ENCODE data around the gene TRIM39. TPM values are rescaled to one million over a fixed set of nuclear protein-coding genes. Genes with fewer than 3 reads are reported as not detected.

TRIM39 gene
- total and polyA plus RNA-seq, 2 of the 4 experiments (the other 2 are of a cell fraction): 7.5 to 10.0 TPM

DNA sequence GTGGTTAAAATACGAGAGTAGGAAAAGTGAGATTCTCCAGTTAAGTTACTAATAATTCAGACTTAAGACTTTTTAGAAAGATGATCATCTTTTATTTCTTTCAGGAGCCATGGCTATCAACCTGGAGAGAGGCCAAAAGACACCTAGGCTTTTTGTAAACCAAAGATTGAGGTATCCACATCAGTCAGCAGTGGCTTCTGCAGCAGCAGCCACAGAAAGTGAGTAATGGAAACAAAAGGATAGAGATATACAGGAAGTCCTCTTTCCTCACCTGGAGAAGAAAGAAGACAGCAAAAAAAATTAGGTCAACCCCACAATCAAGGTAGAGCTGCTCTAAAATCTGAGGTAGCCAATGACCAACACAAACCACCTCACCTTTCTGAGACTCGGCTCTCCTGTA, 22.7 kb upstream of the TRIM39 start:
- Histone ChIP-seq H2BK15ac (ENCODE audit: low read depth, low read length) (no peak overlapping the region), H4K5ac (ENCODE audit: low read depth, low read length) (no peak overlapping the region), H3K9me3 (ENCODE audit: control insufficient read depth, insufficient read depth, low read length) (no peaks in the 10 kb centered on the region), H3K36me3 (ENCODE audit: control insufficient read depth, insufficient read depth, low read length) (peaks cover 13% of the 10 kb centered on the region), H2BK5ac (ENCODE audit: low read depth, low read length, poor library complexity, severe bottlenecking) (no peak overlapping the region), H3K79me1 (ENCODE audit: low read depth in 1 of 2, low read length in 2 of 2) (peaks cover 41 to 51% of the 10 kb centered on the region in 2 experiments), H3K23ac (ENCODE audit: low read depth, low read length) (no peak overlapping the region), H2AK5ac (ENCODE audit: low read depth, low read length) (no peak overlapping the region), H2AFZ (replicated peaks; ENCODE audit: low read length, poor library complexity) (no peak overlapping the region), H3K9me1 (ENCODE audit: insufficient read depth, low read length) (peaks cover 4% of the 10 kb centered on the region; the same call in 1 of the 2 replicates), H4K8ac (ENCODE audit: low read depth in 2 of 2, low read length in 2 of 2) (no peak overlapping the region), H3K9ac (ENCODE audit: low read depth, low read length) (no peak overlapping the region), H2BK20ac (ENCODE audit: low read depth, low read length) (no peak overlapping the region), H3K56ac (ENCODE audit: extremely low read depth, insufficient read depth, low read length) (no peak overlapping the region), H4K20me1 (ENCODE audit: insufficient read depth, low read length) (peaks cover 55% of the 10 kb centered on the region), H3K14ac (replicated peaks; ENCODE audit: low read depth, low read length) (no peak overlapping the region), H3K4ac (ENCODE audit: low read depth, low read length) (no peak overlapping the region), H2BK120ac (ENCODE audit: low read depth, low read length) (no peak overlapping the region), H3K4me3 (ENCODE audit: insufficient read depth, low read depth, low read length) (no peak overlapping the region), H3K27ac (ENCODE audit: insufficient read depth, low read length) (no peak overlapping the region), H2AK9ac (replicated peaks; ENCODE audit: low read depth, low read length, poor library complexity) (no peak overlapping the region), H3K4me2 (ENCODE audit: low read depth, low read length) (no peak overlapping the region), H3K27me3 (ENCODE audit: control insufficient read depth, insufficient read depth, low read length) (no peaks in the 10 kb centered on the region), H3K18ac (ENCODE audit: low read depth, low read length) (no peak overlapping the region), H4K91ac (ENCODE audit: insufficient read depth, low read depth, low read length) (no peak overlapping the region), H3K4me1 (ENCODE audit: control insufficient read depth, insufficient read depth, low read length) (no peaks in the 10 kb centered on the region)
- CTCF ChIA-PET: no interaction called here
- dilution Hi-C loops (cut with HindIII; ENCODE audit: low sequenced_read_pairs, unreplicated experiment): no loop called here
- POLR2A ChIA-PET (ENCODE audit: unreplicated experiment): no interaction called here
- intact Hi-C loops (cut with micrococcal nuclease): no loop called here
- ATAC-seq (ENCODE audit: low read depth): no peak
- in situ Hi-C loops (cut with MboI; ENCODE audit: low sequenced_read_pairs): no loop called here
- TF ChIP-seq FOS (IDR thresholded peaks at IDR 0.05; ENCODE audit: low read depth, low read length) (no peak), MXI1 (IDR thresholded peaks at IDR 0.05; ENCODE audit: borderline replicate concordance, low read depth, low read length) (no peak), POLR2A (IDR thresholded peaks at IDR 0.05; ENCODE audit: low read depth, low read length) (no peak), CEBPB (IDR thresholded peaks at IDR 0.05; ENCODE audit: low read depth, low read length) (no peak), RCOR1 (IDR thresholded peaks at IDR 0.05; ENCODE audit: insufficient replicate concordance, low read length) (no peak), MAZ (IDR thresholded peaks at IDR 0.05; ENCODE audit: borderline replicate concordance, low read depth, low read length) (no peak), BHLHE40 (IDR thresholded peaks at IDR 0.05; ENCODE audit: low read depth, low read length) (no peak), MAFK (IDR thresholded peaks at IDR 0.05; ENCODE audit: low read depth, low read length) (no peak), NFE2L2 (IDR thresholded peaks at IDR 0.05; ENCODE audit: low read depth, low read length) (no peak), RAD21 (IDR thresholded peaks at IDR 0.05; ENCODE audit: low read length) (no peak), RFX5 (IDR thresholded peaks at IDR 0.05; ENCODE audit: low read depth, low read length) (no peak), ELK1 (IDR thresholded peaks at IDR 0.05; ENCODE audit: borderline replicate concordance, low read depth, low read length) (no peak)
- TF ChIP-seq, protein P1, sequence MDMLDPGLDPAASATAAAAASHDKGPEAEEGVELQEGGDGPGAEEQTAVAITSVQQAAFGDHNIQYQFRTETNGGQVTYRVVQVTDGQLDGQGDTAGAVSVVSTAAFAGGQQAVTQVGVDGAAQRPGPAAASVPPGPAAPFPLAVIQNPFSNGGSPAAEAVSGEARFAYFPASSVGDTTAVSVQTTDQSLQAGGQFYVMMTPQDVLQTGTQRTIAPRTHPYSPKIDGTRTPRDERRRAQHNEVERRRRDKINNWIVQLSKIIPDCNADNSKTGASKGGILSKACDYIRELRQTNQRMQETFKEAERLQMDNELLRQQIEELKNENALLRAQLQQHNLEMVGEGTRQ (IDR thresholded peaks at IDR 0.05; ENCODE audit: low read depth, low read length): no peak
- BruUV-seq (replicated peaks): no TSS peak
- no peak for DNase-seq
- WGBS, 2 experiments (ENCODE audit: extremely low coverage in 2 of 2, insufficient read length in 1 of 2): no CpG with 5 or more reads among the region's 2 CpGs

Measured in IMR-90 (cell line).